ENCODE measurements around the gene NRXN3.

NRXN3 gene

DNA sequence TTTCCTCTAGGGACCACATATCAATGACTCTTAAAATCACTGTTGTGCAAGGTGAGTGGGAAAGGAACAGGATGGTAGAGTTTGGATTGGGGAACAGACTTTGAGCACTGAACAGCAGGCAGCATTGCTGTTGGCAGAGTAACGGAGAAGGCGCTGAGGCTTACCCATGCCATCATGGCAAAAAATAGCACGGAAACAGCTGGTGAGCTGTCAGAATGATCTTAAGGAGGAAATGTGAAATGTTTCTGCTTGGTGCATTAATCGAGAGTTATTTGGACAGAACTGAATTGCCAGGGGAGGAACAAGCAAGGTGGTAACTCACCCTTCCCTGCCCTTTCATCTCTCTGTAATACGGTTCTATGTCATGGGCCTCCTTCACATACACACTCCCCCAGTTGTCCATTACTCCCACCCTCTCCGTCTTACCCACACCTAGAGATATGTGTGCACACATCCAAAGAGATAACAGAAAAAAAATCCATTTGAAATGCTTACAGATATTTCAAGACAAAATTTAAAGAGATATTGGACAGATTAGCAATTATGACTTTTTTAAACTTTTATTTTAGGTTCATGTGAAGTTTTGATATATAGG lies 1468.6 kb downstream of the NRXN3 start:
- DNase-seq (ENCODE audit: low read depth), result no peak

DNA sequence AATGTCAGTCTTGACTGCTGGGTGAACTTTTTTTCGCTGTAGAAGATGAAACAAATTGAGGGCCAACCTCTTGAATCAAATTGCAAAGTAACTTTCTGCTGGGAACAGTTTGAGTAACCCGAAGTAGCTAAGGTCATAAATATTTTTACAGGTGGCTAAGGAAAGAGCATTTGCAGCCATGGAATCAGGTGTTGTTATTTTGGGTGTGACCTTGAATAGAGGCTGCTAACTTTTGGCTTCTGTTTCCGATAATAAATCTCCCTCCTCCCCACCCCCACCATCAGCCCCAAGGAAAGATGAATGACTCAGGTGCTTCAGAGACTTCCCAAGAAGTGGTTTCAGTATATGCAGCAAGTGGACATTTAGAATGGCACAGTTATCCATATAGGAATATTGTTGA lies 1469.4 kb downstream of the NRXN3 start:
- no peak for DNase-seq (ENCODE audit: low read depth)

GRCh38 chr14:79641371-79641770 lies 1471.2 kb downstream of the NRXN3 start:
- no peak for DNase-seq (ENCODE audit: low read depth)

- DNase-seq (ENCODE audit: low read depth), result no peak
These were observed 1473.0 kb downstream of the NRXN3 start for GRCh38 chr14:79643132-79643531.

GRCh38 chr14:79645753-79646362 lies 1475.7 kb downstream of the NRXN3 start:
- no peak for DNase-seq (ENCODE audit: low read depth)

DNA sequence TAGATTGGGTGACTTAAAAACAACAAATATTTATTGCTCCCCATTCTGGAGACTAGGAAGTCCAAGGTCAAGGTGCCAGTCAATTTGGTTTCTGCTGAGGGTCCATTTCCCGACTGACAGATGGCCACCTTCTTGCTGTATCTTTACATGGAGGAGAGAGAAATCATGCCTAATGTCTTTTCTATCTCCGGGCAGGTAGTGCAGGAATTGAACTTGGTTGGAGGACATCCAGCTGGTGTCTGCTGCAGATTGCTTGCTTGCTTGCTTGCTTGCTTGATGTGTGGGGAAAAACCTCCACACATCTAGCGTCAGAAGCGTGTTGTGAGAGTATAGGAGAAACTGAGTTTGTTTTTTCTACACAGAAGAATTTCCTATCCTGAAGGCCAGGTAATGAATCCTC lies 1479.7 kb downstream of the NRXN3 start:
- no peak for DNase-seq (ENCODE audit: low read depth)

GRCh38 chr14:79652513-79653307 lies 1482.5 kb downstream of the NRXN3 start:
- no peak for DNase-seq (ENCODE audit: low read depth)

GRCh38 chr14:79656056-79656455 lies 1485.9 kb downstream of the NRXN3 start:
- DNase-seq (ENCODE audit: low read depth), result no peak

- DNase-seq (ENCODE audit: low read depth), result no peak
These were observed 1486.3 kb downstream of the NRXN3 start for GRCh38 chr14:79656496-79656895.

GRCh38 chr14:79658221-79658620 lies 1488.0 kb downstream of the NRXN3 start:
- DNase-seq (ENCODE audit: low read depth), result no peak

GRCh38 chr14:79658769-79659168 lies 1488.6 kb downstream of the NRXN3 start:
- no peak for DNase-seq (ENCODE audit: low read depth)

DNA sequence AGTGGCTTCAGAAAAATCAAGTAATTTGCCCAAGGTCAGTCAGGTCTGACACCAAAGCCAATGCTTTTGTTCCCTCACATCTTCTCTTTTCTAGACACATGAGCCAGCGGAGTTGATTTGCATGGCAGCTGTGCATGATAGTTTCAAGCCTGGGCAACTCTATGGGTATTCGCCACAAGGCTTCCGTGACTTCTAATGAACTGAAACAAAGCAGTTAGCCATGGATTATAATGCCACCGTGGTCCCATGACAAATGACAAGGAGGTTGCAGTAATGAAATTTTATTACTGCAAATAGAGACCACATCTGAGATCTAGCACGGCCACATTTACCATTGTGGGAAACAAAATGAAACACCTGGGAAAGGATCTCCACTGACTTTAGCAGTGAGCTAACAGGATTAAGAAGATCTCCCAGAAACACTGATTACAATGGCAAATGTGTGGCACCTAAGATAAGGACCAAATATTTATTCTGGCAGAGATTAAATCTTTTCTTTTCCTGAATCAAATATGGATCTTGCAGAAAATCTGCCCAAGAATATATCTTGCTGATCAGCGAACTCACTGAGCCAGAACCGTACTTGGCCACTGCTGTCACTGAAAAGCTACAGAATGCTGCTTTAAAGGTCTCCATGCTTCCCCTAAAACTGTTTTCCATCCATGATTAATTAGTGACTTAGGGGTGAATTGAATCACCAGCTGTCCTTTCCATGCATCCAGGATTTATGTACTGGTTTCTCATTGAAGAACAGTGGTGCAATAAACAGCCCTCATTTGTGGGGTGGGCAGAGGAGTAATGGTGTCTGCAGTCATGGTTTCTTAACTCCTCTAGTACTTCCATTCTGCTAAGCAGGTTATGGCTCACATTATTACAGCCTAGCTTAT lies 1490.1 kb downstream of the NRXN3 start:
- no peak for DNase-seq (ENCODE audit: low read depth)

GRCh38 chr14:79661752-79662151 lies 1491.6 kb downstream of the NRXN3 start:
- DNase-seq (ENCODE audit: low read depth), result no peak

GRCh38 chr14:79663453-79663852 lies 1493.3 kb downstream of the NRXN3 start:
- no peak for DNase-seq (ENCODE audit: low read depth)

GRCh38 chr14:79665556-79665955 lies 1495.4 kb downstream of the NRXN3 start:
- DNase-seq (ENCODE audit: low read depth), result no peak

GRCh38 chr14:79668951-79669350 lies 1498.8 kb downstream of the NRXN3 start:
- DNase-seq (ENCODE audit: low read depth), result no peak

GRCh38 chr14:79670811-79671210 lies 1500.6 kb downstream of the NRXN3 start:
- DNase-seq (ENCODE audit: low read depth), result no peak

GRCh38 chr14:79680087-79680486 lies 1509.9 kb downstream of the NRXN3 start:
- DNase-seq (ENCODE audit: low read depth), result no peak

DNA sequence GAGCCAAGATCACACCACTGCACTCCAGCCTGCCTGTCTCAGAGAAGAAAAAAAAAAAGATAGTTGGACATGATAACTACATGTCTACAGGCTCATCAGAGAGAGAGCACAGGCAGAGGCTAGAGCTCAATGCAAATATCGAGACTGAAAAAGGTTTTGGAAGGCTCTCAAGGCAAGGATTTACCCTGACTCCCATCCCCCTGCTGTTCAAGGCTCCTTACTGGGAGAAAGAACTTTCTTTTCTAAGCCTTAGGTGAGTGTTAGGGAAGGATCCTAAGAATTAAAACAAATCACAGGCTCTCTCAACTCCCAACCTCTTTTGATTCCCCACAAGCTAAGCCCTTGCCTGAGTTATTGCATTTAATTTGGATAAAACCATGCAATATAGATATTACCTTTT lies 1516.0 kb downstream of the NRXN3 start:
- no peak for DNase-seq (ENCODE audit: low read depth)

GRCh38 chr14:79690960-79691359 lies 1520.8 kb downstream of the NRXN3 start:
- DNase-seq (ENCODE audit: low read depth), result no peak

- no peak for DNase-seq (ENCODE audit: low read depth)
These were observed 1523.8 kb downstream of the NRXN3 start for GRCh38 chr14:79693935-79694334.

DNA sequence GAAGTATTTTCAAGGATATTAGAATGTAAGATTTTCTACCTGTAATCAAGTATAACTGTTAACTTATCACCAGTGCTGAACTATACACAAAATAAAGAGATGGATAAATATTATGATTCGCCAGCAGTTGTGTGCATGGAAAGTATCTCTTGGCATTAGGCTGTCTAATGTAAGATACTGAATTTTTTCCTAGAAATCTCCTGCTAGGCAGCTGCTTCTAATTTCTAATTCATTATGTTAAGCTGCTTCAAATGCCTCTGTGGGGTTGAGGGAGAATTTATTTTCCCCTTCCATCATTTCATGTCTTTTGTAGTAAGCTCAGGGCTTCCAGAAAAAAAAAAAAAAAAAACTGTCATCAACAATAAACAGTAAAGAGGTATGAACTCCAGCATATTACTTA lies 1525.1 kb downstream of the NRXN3 start:
- DNase-seq (ENCODE audit: low read depth), result no peak
